ENCODE data around the gene HIBADH.

Gene HIBADH

DNA sequence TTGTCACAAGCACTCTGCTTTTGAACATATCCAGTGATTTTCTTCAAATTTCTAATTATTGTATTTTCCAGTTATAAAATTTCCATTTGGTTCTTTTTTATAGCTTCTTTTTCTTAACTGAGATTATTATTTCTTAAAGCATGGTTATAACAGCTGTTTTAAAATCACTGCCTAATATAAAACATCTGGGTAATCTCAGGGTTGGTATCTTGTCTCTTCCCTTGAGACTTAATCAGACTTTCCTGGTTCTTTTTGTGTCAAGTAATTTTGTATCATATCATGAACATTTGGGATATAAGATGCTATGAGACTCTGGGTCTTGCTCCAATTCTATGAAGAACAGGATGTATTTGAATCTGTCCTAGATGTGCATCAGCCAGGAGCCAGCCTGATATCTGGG, 93.6 kb downstream of the HIBADH start:
- no peaks in the 10 kb centered on the region for H3K4me1 ChIP-seq (ENCODE audit: control insufficient read depth in 5 of 5, insufficient read depth in 5 of 5, low read length in 5 of 5)
- peaks cover 0 to 5% (median 0%) of the 10 kb centered on the region in 5 donors for H3K36me3 ChIP-seq (ENCODE audit: control insufficient read depth in 5 of 5, insufficient read depth in 5 of 5, low read length in 5 of 5)
- H3K27ac ChIP-seq (ENCODE audit: low read depth, low read length) = no peak overlapping the region
- peaks cover 0 to 2% (median 2%) of the 10 kb centered on the region in 5 donors for H3K9me3 ChIP-seq (ENCODE audit: control insufficient read depth in 5 of 5, low read length in 5 of 5)
- no peaks in the 10 kb centered on the region for H3K27me3 ChIP-seq (ENCODE audit: control insufficient read depth in 5 of 5, insufficient read depth in 4 of 5, low read length in 5 of 5)
- no peak overlapping the region for H3K4me3 ChIP-seq (ENCODE audit: low read depth in 1 of 5, low read length in 5 of 5)
- H3K9ac ChIP-seq (ENCODE audit: low read length in 5 of 5) = no peak overlapping the region

GRCh38 chr7:27567266-27567665, 95.4 kb downstream of the HIBADH start:
- Histone ChIP-seq H3K9me3 (ENCODE audit: control insufficient read depth in 5 of 5, low read length in 5 of 5) (peaks cover 0 to 9% (median 2%) of the 10 kb centered on the region in 5 donors), H3K4me3 (ENCODE audit: low read depth in 1 of 5, low read length in 5 of 5) (no peak overlapping the region), H3K4me1 (ENCODE audit: control insufficient read depth in 5 of 5, insufficient read depth in 5 of 5, low read length in 5 of 5) (no peaks in the 10 kb centered on the region), H3K36me3 (ENCODE audit: control insufficient read depth in 5 of 5, insufficient read depth in 5 of 5, low read length in 5 of 5) (peaks cover 0 to 5% (median 0%) of the 10 kb centered on the region in 5 donors), H3K9ac (ENCODE audit: low read length in 5 of 5) (no peak overlapping the region), H3K27me3 (ENCODE audit: control insufficient read depth in 5 of 5, insufficient read depth in 4 of 5, low read length in 5 of 5) (no peaks in the 10 kb centered on the region), H3K27ac (ENCODE audit: low read depth, low read length) (no peak overlapping the region)

- no peak overlapping the region for H3K9ac ChIP-seq (ENCODE audit: low read length in 5 of 5)
- no peak overlapping the region for H3K4me3 ChIP-seq (ENCODE audit: low read depth in 1 of 5, low read length in 5 of 5)
- H3K27ac ChIP-seq (ENCODE audit: low read depth, low read length) = no peak overlapping the region
- no peaks in the 10 kb centered on the region for H3K27me3 ChIP-seq (ENCODE audit: control insufficient read depth in 5 of 5, insufficient read depth in 4 of 5, low read length in 5 of 5)
- H3K4me1 ChIP-seq (ENCODE audit: control insufficient read depth in 5 of 5, insufficient read depth in 5 of 5, low read length in 5 of 5) = no peaks in the 10 kb centered on the region
- H3K36me3 ChIP-seq (ENCODE audit: control insufficient read depth in 5 of 5, insufficient read depth in 5 of 5, low read length in 5 of 5) = peaks cover 0 to 5% (median 0%) of the 10 kb centered on the region in 5 donors
- H3K9me3 ChIP-seq (ENCODE audit: control insufficient read depth in 5 of 5, low read length in 5 of 5) = peaks cover 0 to 9% (median 2%) of the 10 kb centered on the region in 5 donors
Measured at GRCh38 chr7:27564881-27565482, 97.7 kb downstream of the HIBADH start.

GRCh38 chr7:27560706-27561235, 101.9 kb downstream of the HIBADH start:
- Histone ChIP-seq H3K27ac (ENCODE audit: low read depth, low read length) (no peak overlapping the region), H3K4me1 (ENCODE audit: control insufficient read depth in 5 of 5, insufficient read depth in 5 of 5, low read length in 5 of 5) (no peaks in the 10 kb centered on the region), H3K27me3 (ENCODE audit: control insufficient read depth in 5 of 5, insufficient read depth in 4 of 5, low read length in 5 of 5) (no peaks in the 10 kb centered on the region), H3K36me3 (ENCODE audit: control insufficient read depth in 5 of 5, insufficient read depth in 5 of 5, low read length in 5 of 5) (peaks cover 0 to 3% (median 0%) of the 10 kb centered on the region in 5 donors), H3K4me3 (ENCODE audit: low read depth in 1 of 5, low read length in 5 of 5) (no peak overlapping the region), H3K9ac (ENCODE audit: low read length in 5 of 5) (no peak overlapping the region), H3K9me3 (ENCODE audit: control insufficient read depth in 5 of 5, low read length in 5 of 5) (peaks cover 0 to 9% (median 0%) of the 10 kb centered on the region in 5 donors)

DNA sequence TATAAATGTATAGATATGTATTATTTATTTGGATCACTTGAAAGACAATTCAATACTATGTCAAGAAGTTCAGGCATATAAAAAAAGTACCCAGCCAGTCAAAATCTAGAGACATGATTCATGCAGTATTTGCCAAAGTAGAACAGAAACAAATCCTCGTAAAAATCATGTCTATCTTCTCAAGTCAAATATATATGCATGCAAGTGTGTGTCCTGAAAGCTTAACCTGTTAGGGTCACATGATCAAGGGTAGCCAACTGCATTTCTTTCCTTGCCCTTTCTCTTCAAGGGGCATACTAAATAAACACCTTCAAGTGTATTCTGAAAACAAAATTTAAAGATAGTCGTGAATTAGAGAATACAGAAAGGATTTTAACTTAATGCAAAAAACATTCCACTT, 107.0 kb downstream of the HIBADH start:
- H3K4me1 ChIP-seq (ENCODE audit: control insufficient read depth in 5 of 5, insufficient read depth in 5 of 5, low read length in 5 of 5) = no peaks in the 10 kb centered on the region
- no peak overlapping the region for H3K4me3 ChIP-seq (ENCODE audit: low read depth in 1 of 5, low read length in 5 of 5)
- H3K9me3 ChIP-seq (ENCODE audit: control insufficient read depth in 5 of 5, low read length in 5 of 5) = no peaks in the 10 kb centered on the region
- no peak overlapping the region for H3K9ac ChIP-seq (ENCODE audit: low read length in 5 of 5)
- H3K36me3 ChIP-seq (ENCODE audit: control insufficient read depth in 5 of 5, insufficient read depth in 5 of 5, low read length in 5 of 5) = peaks cover 0 to 9% (median 0%) of the 10 kb centered on the region in 5 donors
- no peaks in the 10 kb centered on the region for H3K27me3 ChIP-seq (ENCODE audit: control insufficient read depth in 5 of 5, insufficient read depth in 4 of 5, low read length in 5 of 5)
- H3K27ac ChIP-seq (ENCODE audit: low read depth, low read length) = no peak overlapping the region

DNA sequence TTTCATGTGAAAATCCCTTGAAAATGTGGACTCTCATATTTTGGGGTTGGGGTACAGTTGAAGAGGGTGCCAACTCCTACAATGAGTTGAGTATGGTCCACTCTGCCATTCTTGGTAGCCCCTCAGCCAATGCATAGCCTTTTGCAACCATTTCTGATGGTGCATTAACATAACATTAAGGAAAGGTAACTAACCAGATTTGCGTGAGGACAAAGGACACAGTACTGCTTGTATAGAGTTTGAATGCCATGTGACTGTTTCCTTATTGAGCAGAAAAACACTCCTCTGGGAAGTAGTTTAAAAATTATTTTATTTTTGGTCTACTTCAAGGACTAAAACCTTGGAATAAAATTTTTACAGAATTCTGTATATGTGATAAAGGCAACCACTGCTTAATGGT, 107.9 kb downstream of the HIBADH start:
- Histone ChIP-seq H3K9ac (ENCODE audit: low read length in 5 of 5) (no peak overlapping the region), H3K27ac (ENCODE audit: low read depth, low read length) (no peak overlapping the region)

GRCh38 chr7:27553273-27553672, 109.4 kb downstream of the HIBADH start:
- Histone ChIP-seq H3K27ac (ENCODE audit: low read depth, low read length) (no peak overlapping the region), H3K36me3 (ENCODE audit: control insufficient read depth in 5 of 5, insufficient read depth in 5 of 5, low read length in 5 of 5) (peaks cover 0 to 13% (median 0%) of the 10 kb centered on the region in 5 donors), H3K9me3 (ENCODE audit: control insufficient read depth in 5 of 5, low read length in 5 of 5) (no peaks in the 10 kb centered on the region), H3K9ac (ENCODE audit: low read length in 5 of 5) (no peak overlapping the region), H3K4me1 (ENCODE audit: control insufficient read depth in 5 of 5, insufficient read depth in 5 of 5, low read length in 5 of 5) (no peaks in the 10 kb centered on the region), H3K27me3 (ENCODE audit: control insufficient read depth in 5 of 5, insufficient read depth in 4 of 5, low read length in 5 of 5) (no peaks in the 10 kb centered on the region), H3K4me3 (ENCODE audit: low read depth in 1 of 5, low read length in 5 of 5) (no peak overlapping the region)

More for the DNA sequence above, 107.9 kb downstream of the HIBADH start:
- Histone ChIP-seq H3K9me3 (ENCODE audit: control insufficient read depth in 5 of 5, low read length in 5 of 5) (no peaks in the 10 kb centered on the region), H3K4me1 (ENCODE audit: control insufficient read depth in 5 of 5, insufficient read depth in 5 of 5, low read length in 5 of 5) (no peaks in the 10 kb centered on the region), H3K36me3 (ENCODE audit: control insufficient read depth in 5 of 5, insufficient read depth in 5 of 5, low read length in 5 of 5) (peaks cover 0 to 13% (median 0%) of the 10 kb centered on the region in 5 donors), H3K4me3 (ENCODE audit: low read depth in 1 of 5, low read length in 5 of 5) (no peak overlapping the region), H3K27me3 (ENCODE audit: control insufficient read depth in 5 of 5, insufficient read depth in 4 of 5, low read length in 5 of 5) (no peaks in the 10 kb centered on the region)

GRCh38 chr7:27551803-27552400, 110.8 kb downstream of the HIBADH start:
- no peak overlapping the region for H3K9ac ChIP-seq (ENCODE audit: low read length in 5 of 5)
- no peak overlapping the region for H3K27ac ChIP-seq (ENCODE audit: low read depth, low read length)
- no peaks in the 10 kb centered on the region for H3K4me1 ChIP-seq (ENCODE audit: control insufficient read depth in 5 of 5, insufficient read depth in 5 of 5, low read length in 5 of 5)
- H3K36me3 ChIP-seq (ENCODE audit: control insufficient read depth in 5 of 5, insufficient read depth in 5 of 5, low read length in 5 of 5) = peaks cover 0 to 13% (median 0%) of the 10 kb centered on the region in 5 donors
- no peak overlapping the region for H3K4me3 ChIP-seq (ENCODE audit: low read depth in 1 of 5, low read length in 5 of 5)
- H3K9me3 ChIP-seq (ENCODE audit: control insufficient read depth in 5 of 5, low read length in 5 of 5) = no peaks in the 10 kb centered on the region
- H3K27me3 ChIP-seq (ENCODE audit: control insufficient read depth in 5 of 5, insufficient read depth in 4 of 5, low read length in 5 of 5) = no peaks in the 10 kb centered on the region

DNA sequence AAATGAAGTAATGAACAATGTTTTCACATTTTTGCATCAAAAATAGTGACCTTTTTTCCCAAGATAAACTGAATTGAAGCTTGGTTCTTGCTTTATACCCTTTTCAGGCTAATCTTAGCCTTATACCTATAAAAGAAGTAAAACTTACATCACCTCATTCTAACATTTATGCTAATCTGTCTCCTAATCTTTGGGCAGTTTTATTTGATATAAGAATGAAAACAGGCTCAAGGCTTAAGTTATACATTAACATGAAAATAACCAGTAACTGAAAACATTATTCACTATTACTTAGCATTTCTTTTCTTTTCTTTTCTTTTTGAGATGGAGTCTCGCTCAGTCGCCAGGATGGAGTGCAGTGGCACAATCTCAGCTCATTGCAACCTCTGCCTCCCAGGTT, 113.1 kb downstream of the HIBADH start:
- Histone ChIP-seq H3K27me3 (ENCODE audit: control insufficient read depth in 5 of 5, insufficient read depth in 4 of 5, low read length in 5 of 5) (no peaks in the 10 kb centered on the region), H3K36me3 (ENCODE audit: control insufficient read depth in 5 of 5, insufficient read depth in 5 of 5, low read length in 5 of 5) (peaks cover 0 to 13% (median 0%) of the 10 kb centered on the region in 5 donors), H3K9me3 (ENCODE audit: control insufficient read depth in 5 of 5, low read length in 5 of 5) (no peaks in the 10 kb centered on the region), H3K27ac (ENCODE audit: low read depth, low read length) (no peak overlapping the region), H3K4me1 (ENCODE audit: control insufficient read depth in 5 of 5, insufficient read depth in 5 of 5, low read length in 5 of 5) (no peaks in the 10 kb centered on the region), H3K4me3 (ENCODE audit: low read depth in 1 of 5, low read length in 5 of 5) (no peak overlapping the region), H3K9ac (ENCODE audit: low read length in 5 of 5) (no peak overlapping the region)

- Histone ChIP-seq H3K9ac (ENCODE audit: low read length in 5 of 5) (no peak overlapping the region), H3K9me3 (ENCODE audit: control insufficient read depth in 5 of 5, low read length in 5 of 5) (no peaks in the 10 kb centered on the region), H3K4me3 (ENCODE audit: low read depth in 1 of 5, low read length in 5 of 5) (no peak overlapping the region), H3K27me3 (ENCODE audit: control insufficient read depth in 5 of 5, insufficient read depth in 4 of 5, low read length in 5 of 5) (no peaks in the 10 kb centered on the region), H3K36me3 (ENCODE audit: control insufficient read depth in 5 of 5, insufficient read depth in 5 of 5, low read length in 5 of 5) (peaks cover 0 to 13% (median 0%) of the 10 kb centered on the region in 5 donors), H3K4me1 (ENCODE audit: control insufficient read depth in 5 of 5, insufficient read depth in 5 of 5, low read length in 5 of 5) (no peaks in the 10 kb centered on the region), H3K27ac (ENCODE audit: low read depth, low read length) (no peak overlapping the region)
Measured at GRCh38 chr7:27548304-27548703, 114.4 kb downstream of the HIBADH start.
